Mononuclear cell (primary cell): ENCODE measurements around the gene CLDND2. TPM values are rescaled to one million over a fixed set of nuclear protein-coding genes. Genes with fewer than 3 reads are reported as not detected.

Source experiments
- H3K27me3 ChIP-seq: 2 replicates; pipeline ENCODE4 v1.6.0; 2011; ENCODE audit warnings: low read length, control low read depth; ENCODE audit not compliant: insufficient read depth
- H3K4me1 ChIP-seq: 2 replicates; pipeline ENCODE4 v1.5.1; 2011; ENCODE audit warnings: mild to moderate bottlenecking, low read length, control low read depth; ENCODE audit not compliant: insufficient read depth
- H3K4me3 ChIP-seq: 2 replicates; pipeline ENCODE4 v1.5.1; 2011; ENCODE audit warnings: mild to moderate bottlenecking, low read length, moderate library complexity
- H3K9me3 ChIP-seq: 2 replicates; pipeline ENCODE4 v1.5.1; 2011; ENCODE audit warnings: low read depth, mild to moderate bottlenecking, control low read depth, low read length
- total RNA-seq: library from RNA; depleted of rRNA; stranded (reverse); fragments of >200 nt; gene quantifications from one replicate; pipeline ENCODE4 v1.2.3, GENCODE V29; 2012

The CLDND2 gene
- total RNA-seq, 1 donor = 0.10 TPM

DNA sequence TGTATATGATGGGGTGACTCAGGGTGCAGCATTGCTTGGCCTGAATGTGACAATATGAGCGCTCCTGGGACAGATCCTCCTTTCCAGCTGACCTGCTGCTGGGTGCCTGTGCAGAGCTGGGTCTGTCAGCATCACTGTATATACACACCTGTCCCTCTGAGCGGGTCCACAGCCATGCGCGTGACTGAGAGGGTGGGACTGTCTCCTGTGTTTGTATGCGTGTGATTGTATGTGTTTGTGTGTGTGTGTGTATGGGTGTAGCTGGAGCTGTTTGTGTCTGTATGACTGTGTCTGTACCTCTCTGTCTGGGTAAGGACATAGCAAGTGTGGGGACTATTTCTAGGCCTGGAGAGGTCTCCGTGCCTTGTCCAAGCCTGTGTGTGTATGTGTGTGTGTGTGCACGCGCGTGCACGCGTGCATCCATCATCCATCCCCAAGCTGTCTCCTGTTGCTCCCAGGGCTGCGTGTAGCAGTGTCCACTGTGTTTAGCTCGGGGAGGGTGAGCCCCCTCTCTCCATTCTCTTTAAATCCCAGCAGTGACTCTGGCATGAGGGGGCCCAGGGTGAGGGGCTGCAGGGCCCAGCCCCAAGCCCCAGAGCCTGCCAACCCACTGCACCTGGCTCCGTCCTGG is 49.0 kb downstream of the CLDND2 start:
- no peaks in the 10 kb centered on the region for H3K27me3 ChIP-seq
- no peak overlapping the region for H3K4me3 ChIP-seq
- H3K4me1 ChIP-seq = no peaks in the 10 kb centered on the region
- H3K9me3 ChIP-seq = no peaks in the 10 kb centered on the region

DNA sequence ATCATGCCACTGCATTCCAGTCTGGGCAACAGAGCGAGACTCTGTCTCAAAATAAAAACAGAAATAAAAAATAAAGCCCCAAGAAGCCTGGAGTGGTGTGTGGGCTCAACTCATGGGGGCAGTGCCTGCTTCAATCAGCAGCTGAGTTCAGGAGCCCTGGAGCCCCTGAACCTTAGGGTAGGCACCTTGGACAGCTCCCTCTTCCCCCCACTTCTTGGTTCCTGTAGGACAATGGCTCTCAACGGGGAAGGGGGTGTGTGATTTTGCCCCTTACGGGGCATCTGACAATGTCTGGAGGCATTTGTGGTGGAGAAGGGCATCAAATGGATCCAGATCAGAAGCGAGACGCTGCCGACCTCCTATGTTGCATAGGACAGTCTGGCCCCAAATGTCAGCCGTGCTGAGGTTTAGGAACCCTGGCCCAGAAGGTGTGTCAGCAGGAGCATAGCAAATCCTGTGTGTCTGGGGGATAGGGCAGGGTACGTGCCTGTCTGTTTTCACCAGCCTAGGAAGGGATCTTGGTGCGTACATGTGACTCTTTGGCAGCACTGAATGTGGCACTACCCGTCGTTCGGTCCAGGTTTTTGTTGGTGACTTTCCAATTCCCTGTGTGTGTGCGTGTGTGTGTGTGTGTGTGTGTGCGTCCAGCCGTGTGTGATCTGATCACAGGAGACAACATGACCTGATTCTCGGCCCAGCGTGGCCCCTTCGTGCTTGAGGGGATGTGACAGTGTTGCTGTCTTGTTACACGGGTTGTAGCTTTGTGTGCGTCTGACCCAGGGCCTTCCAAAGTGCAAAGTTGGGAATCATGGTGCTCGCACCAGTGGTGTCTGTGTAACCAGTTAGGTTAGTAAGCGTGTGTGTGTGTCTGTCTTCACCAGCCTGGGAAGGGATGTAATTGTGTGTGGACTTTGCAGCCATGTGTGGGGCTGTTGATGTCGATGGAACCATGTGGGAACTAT is 49.8 kb downstream of the CLDND2 start:
- H3K4me1 ChIP-seq = peaks cover 5% of the 10 kb centered on the region
- H3K4me3 ChIP-seq = no peak overlapping the region
- H3K9me3 ChIP-seq = no peaks in the 10 kb centered on the region
- no peaks in the 10 kb centered on the region for H3K27me3 ChIP-seq

GRCh38 chr19:51317968-51318367 is 50.8 kb downstream of the CLDND2 start:
- no peaks in the 10 kb centered on the region for H3K27me3 ChIP-seq
- H3K9me3 ChIP-seq = no peaks in the 10 kb centered on the region
- no peak overlapping the region for H3K4me3 ChIP-seq
- peaks cover 11% of the 10 kb centered on the region for H3K4me1 ChIP-seq

DNA sequence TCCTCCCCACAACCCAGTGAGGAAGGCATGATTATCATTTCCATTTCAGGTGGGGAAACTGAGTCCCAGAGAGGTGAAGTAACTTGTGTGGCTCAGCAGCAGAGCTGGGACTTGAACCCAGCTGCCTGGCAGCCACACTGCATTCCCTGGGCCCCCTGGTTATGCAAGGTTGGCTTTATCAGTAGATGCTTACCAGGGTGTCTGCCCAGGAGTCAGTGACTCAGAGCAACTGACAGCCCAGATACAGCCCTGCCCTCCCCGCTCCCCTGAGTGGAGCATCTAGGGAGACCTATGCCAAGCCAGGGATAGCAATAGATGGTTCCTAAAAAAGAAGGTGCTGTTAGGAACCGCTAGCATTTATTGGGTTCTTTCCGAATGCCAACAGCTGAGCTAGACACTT is 51.4 kb downstream of the CLDND2 start:
- Histone ChIP-seq H3K27me3 (no peaks in the 10 kb centered on the region), H3K9me3 (no peaks in the 10 kb centered on the region), H3K4me1 (peaks cover 11% of the 10 kb centered on the region), H3K4me3 (no peak overlapping the region)

Other genes starting within 250 kb of the CLDND2 start
- gene SIGLEC9, start 244.1 kb downstream of the CLDND2 start, total RNA-seq = 9.4 TPM
- 6.0 TPM for gene SIGLEC7, start 226.7 kb downstream of the CLDND2 start, total RNA-seq
- gene CD33, start 143.9 kb downstream of the CLDND2 start, total RNA-seq = 24.5 TPM
- gene SIGLECL1, start 117.9 kb downstream of the CLDND2 start, total RNA-seq = not detected
- gene IGLON5, start 57.4 kb downstream of the CLDND2 start, total RNA-seq = not detected
- gene VSIG10L, start 26.9 kb downstream of the CLDND2 start, total RNA-seq = 0.10 TPM
- gene ETFB, start 2.6 kb downstream of the CLDND2 start, total RNA-seq = 21.5 TPM
- gene NKG7, start 3.7 kb upstream of the CLDND2 start, total RNA-seq = 119 TPM
- gene LIM2, start 19.0 kb upstream of the CLDND2 start, total RNA-seq = 0.21 TPM
- gene C19orf84, start 21.6 kb upstream of the CLDND2 start, total RNA-seq = 0.21 TPM
- gene SIGLEC10, start 48.6 kb upstream of the CLDND2 start, total RNA-seq = 12.0 TPM
- gene SIGLEC8, start 89.5 kb upstream of the CLDND2 start, total RNA-seq = not detected
- not detected for gene CEACAM18, start 109.5 kb upstream of the CLDND2 start, total RNA-seq
- gene SIGLEC12, start 132.8 kb upstream of the CLDND2 start, total RNA-seq = not detected
- 0.84 TPM for gene SIGLEC6, start 162.7 kb upstream of the CLDND2 start, total RNA-seq
- 0.73 TPM for gene ZNF175, start 202.3 kb upstream of the CLDND2 start, total RNA-seq